HCT116 (cell line): ENCODE data around the gene VPS33B. TPM values are rescaled to one million over a fixed set of nuclear protein-coding genes. Genes with fewer than 3 reads are reported as not detected.

Experiments used
- ATAC-seq: fragments of 200-7000 bp; cut with Tn5 transposase; 2 replicates; pipeline ENCODE4 v1.9.1; 2020; ENCODE audit warnings: mild to moderate bottlenecking, moderate library complexity
- BruUV-seq: library from RNA; stranded (reverse); fragments of 400-500 nt; replicated peaks from 2 replicates; lab custom pipeline; 2021; lab: Mats Ljungman, UMichigan
- CTCF ChIA-PET: fragments of 300-600 bp; sonication (Branson Sonifier 250); formaldehyde crosslinking; loops from one replicate; lab custom pipeline; 2021; ENCODE audit warnings: antibody characterized with exemption; lab: Charles Lee
- POLR2A ChIA-PET: fragments of 300-600, 350-600 bp; sonication (Branson Sonifier 250); formaldehyde crosslinking; loops from one replicate; lab custom pipeline; 2021; ENCODE audit warnings: antibody characterized with exemption; lab: Charles Lee
- RAD21 ChIA-PET, 2 experiments: fragments of 300-600 bp; sonication (Branson Sonifier 250); formaldehyde crosslinking; loops; one replicate each; lab custom pipeline; 2023; ENCODE audit warnings: low total read pairs in 2 of 2; ENCODE audit not compliant: uncharacterized antibody in 2 of 2, unreplicated experiment in 2 of 2, low non-redundant PET in 1 of 2; lab: Charles Lee
- DNase-seq: peaks from one replicate; pipeline ENCODE4 v3.0.0-alpha.2; 2010; ENCODE audit warnings: low read depth, low spot score
- H2AFZ ChIP-seq: fragments of 200-600 bp; shearing (Covaris generic), sonication (generic); 2 replicates; pipeline ENCODE4 v1.6.1; 2017; ENCODE audit warnings: low read depth, mixed run types, mixed read lengths, antibody characterized with exemption, low read length; ENCODE audit not compliant: poor library complexity, severe bottlenecking
- H3K27ac ChIP-seq: 2 replicates; pipeline ENCODE4 v1.5.1; 2012; ENCODE audit warnings: low read depth, low read length
- H3K27me3 ChIP-seq: fragments of 200-600 bp; sonication (generic); 2 replicates; pipeline ENCODE4 v1.6.1; 2016; ENCODE audit warnings: mixed run types, low read length, mixed read lengths; ENCODE audit not compliant: insufficient read depth
- H3K36me3 ChIP-seq, 2 experiments: fragments of 200-500 bp in 1 of 2; fragments of 200-600 bp in 1 of 2; sonication (Bioruptor generic) in 1 of 2; sonication (generic) in 1 of 2; 2 replicates each; pipeline versions ENCODE4 v1.5.1 to v1.6.1; 2014 to 2016; ENCODE audit warnings: low read length in 2 of 2, inconsistent platforms in 1 of 2, mixed read lengths in 1 of 2, mixed run types in 1 of 2; ENCODE audit not compliant: insufficient read depth in 2 of 2, control insufficient read depth in 1 of 2
- H3K4me1 ChIP-seq, 2 experiments: fragments of 200-600 bp in 1 of 2; sonication (generic) in 1 of 2; 2 replicates each; pipeline versions ENCODE4 v1.5.1 to v1.6.1; 2012 to 2017; ENCODE audit warnings: low read length in 2 of 2, inconsistent platforms in 1 of 2, mild to moderate bottlenecking in 1 of 2, mixed read lengths in 1 of 2, mixed run types in 1 of 2, moderate library complexity in 1 of 2; ENCODE audit not compliant: insufficient read depth in 2 of 2, control insufficient read depth in 1 of 2
- H3K4me2 ChIP-seq: fragments of 200-600 bp; sonication (generic); 2 replicates; pipeline ENCODE4 v1.6.1; 2017; ENCODE audit warnings: mixed run types, low read length, mixed read lengths
- H3K4me3 ChIP-seq, 2 experiments: fragments of 200-600 bp in 1 of 2; sonication (generic) in 1 of 2; replicated peaks in 1 of 2; 2 replicates each; pipeline ENCODE4 v1.5.1; 2011 to 2016; ENCODE audit warnings: low read length in 2 of 2, control low read depth in 1 of 2, low read depth in 1 of 2, mild to moderate bottlenecking in 1 of 2, mixed read lengths in 1 of 2, mixed run types in 1 of 2
- H3K79me2 ChIP-seq: fragments of 200-600 bp; sonication (generic); 2 replicates; pipeline ENCODE4 v1.6.1; 2017; ENCODE audit warnings: mild to moderate bottlenecking, mixed run types, low read length, moderate library complexity, mixed read lengths; ENCODE audit not compliant: insufficient read depth
- H3K9ac ChIP-seq: fragments of 200-600 bp; sonication (generic); 2 replicates; pipeline ENCODE4 v1.6.1; 2016; ENCODE audit warnings: low read length, mixed read lengths
- H3K9me2 ChIP-seq: fragments of 200-600 bp; sonication (generic), shearing (Covaris generic); 2 replicates; pipeline ENCODE4 v1.6.1; 2017; ENCODE audit warnings: mixed run types, mild to moderate bottlenecking, moderate library complexity; ENCODE audit not compliant: insufficient read depth
- H3K9me3 ChIP-seq, 2 experiments: fragments of 200-500 bp in 1 of 2; fragments of 200-600 bp in 1 of 2; sonication (Bioruptor generic) in 1 of 2; sonication (generic) in 1 of 2; 2 replicates each; pipeline ENCODE4 v1.6.1; 2014 to 2017; ENCODE audit warnings: low read length in 2 of 2, mixed read lengths in 2 of 2, inconsistent platforms in 1 of 2, low read depth in 1 of 2, mild to moderate bottlenecking in 1 of 2, mixed run types in 1 of 2, moderate library complexity in 1 of 2; ENCODE audit not compliant: control insufficient read depth in 1 of 2, insufficient read depth in 1 of 2
- H4K20me1 ChIP-seq: fragments of 200-600 bp; sonication (generic), shearing (Covaris generic); 2 replicates; pipeline ENCODE4 v1.6.1; 2017; ENCODE audit warnings: mixed run types, mild to moderate bottlenecking, moderate library complexity; ENCODE audit not compliant: insufficient read depth
- CBX3 ChIP-seq: IDR thresholded peaks from 2 replicates; pipeline ENCODE4 v1.6.1; 2012; ENCODE audit warnings: low read depth
- CEBPB ChIP-seq: IDR thresholded peaks from 2 replicates; pipeline ENCODE4 v1.6.1; 2012; ENCODE audit warnings: low read depth
- EGR1 ChIP-seq: IDR thresholded peaks from 2 replicates; pipeline ENCODE4 v1.6.1; 2012; ENCODE audit warnings: low read depth
- ELF1 ChIP-seq: IDR thresholded peaks from 2 replicates; pipeline ENCODE4 v1.6.1; 2012; ENCODE audit warnings: low read depth, borderline replicate concordance
- EZH2phosphoT487 ChIP-seq: fragments of 200-600 bp; IDR thresholded peaks from 2 replicates; pipeline ENCODE4 v1.6.1; 2018; ENCODE audit warnings: antibody characterized with exemption, borderline replicate concordance
- FOSL1 ChIP-seq: IDR thresholded peaks from 2 replicates; pipeline ENCODE4 v1.6.1; 2012; ENCODE audit warnings: low read depth
- POLR2A ChIP-seq: IDR thresholded peaks from 2 replicates; pipeline ENCODE4 v1.7.0; 2011; ENCODE audit warnings: borderline replicate concordance; ENCODE audit not compliant: insufficient read depth, insufficient read length; ENCODE audit errors: extremely low read depth
- RAD21 ChIP-seq: IDR thresholded peaks from 2 replicates; pipeline ENCODE4 v1.6.1; 2012; ENCODE audit warnings: low read depth, mild to moderate bottlenecking
- REST ChIP-seq: IDR thresholded peaks from 2 replicates; pipeline ENCODE4 v1.6.1; 2012; ENCODE audit warnings: low read depth
- YY1 ChIP-seq: IDR thresholded peaks from 2 replicates; pipeline ENCODE4 v1.6.1; 2011; ENCODE audit warnings: low read length, low read depth, moderate library complexity, mild to moderate bottlenecking; ENCODE audit not compliant: insufficient replicate concordance; ENCODE audit errors: extremely low read depth
- ZNF274 ChIP-seq: fragments of 200-500 bp; sonication (Bioruptor generic); IDR thresholded peaks from 2 replicates; pipeline ENCODE4 v1.6.1; 2014; ENCODE audit warnings: mild to moderate bottlenecking, low read depth, low read length, inconsistent platforms
- intact Hi-C: fragments of 100-400 bp; cut with micrococcal nuclease; formaldehyde crosslinking; loops from 2 replicates; pipeline ENCODE4 v1.10.0; 2022
- total RNA-seq: library from RNA; stranded (reverse); gene quantifications from one replicate; pipeline ENCODE4 v1.2.1, GENCODE V29; 2021; ENCODE audit not compliant: unreplicated experiment
- TF ChIP-seq, protein P1 (sequence below): IDR thresholded peaks from 2 replicates; pipeline ENCODE4 v1.6.1; 2011; ENCODE audit warnings: mild to moderate bottlenecking, low read length, moderate library complexity; ENCODE audit not compliant: insufficient replicate concordance; ENCODE audit errors: extremely low read depth
- TF ChIP-seq, protein P2 (sequence below): IDR thresholded peaks from 2 replicates; pipeline ENCODE4 v1.6.1; 2012

Gene VPS33B
- total RNA-seq, 1 experiment from 2014 or later = 23.1 TPM

- no peak overlapping the region for H2AFZ ChIP-seq
These were observed 9.4 kb upstream of the VPS33B start for GRCh38 chr15:91031796-91032195.

More at GRCh38 chr15:91031796-91032195, 9.4 kb upstream of the VPS33B start:
- no peak for TF ChIP-seq EZH2phosphoT487
- TF ChIP-seq RAD21 = no peak
- no peak for TF ChIP-seq FOSL1
- no peak for TF ChIP-seq EGR1
- TF ChIP-seq POLR2A = no peak
- TF ChIP-seq REST = no peak
- no peak for TF ChIP-seq CBX3
- TF ChIP-seq, protein P1, sequence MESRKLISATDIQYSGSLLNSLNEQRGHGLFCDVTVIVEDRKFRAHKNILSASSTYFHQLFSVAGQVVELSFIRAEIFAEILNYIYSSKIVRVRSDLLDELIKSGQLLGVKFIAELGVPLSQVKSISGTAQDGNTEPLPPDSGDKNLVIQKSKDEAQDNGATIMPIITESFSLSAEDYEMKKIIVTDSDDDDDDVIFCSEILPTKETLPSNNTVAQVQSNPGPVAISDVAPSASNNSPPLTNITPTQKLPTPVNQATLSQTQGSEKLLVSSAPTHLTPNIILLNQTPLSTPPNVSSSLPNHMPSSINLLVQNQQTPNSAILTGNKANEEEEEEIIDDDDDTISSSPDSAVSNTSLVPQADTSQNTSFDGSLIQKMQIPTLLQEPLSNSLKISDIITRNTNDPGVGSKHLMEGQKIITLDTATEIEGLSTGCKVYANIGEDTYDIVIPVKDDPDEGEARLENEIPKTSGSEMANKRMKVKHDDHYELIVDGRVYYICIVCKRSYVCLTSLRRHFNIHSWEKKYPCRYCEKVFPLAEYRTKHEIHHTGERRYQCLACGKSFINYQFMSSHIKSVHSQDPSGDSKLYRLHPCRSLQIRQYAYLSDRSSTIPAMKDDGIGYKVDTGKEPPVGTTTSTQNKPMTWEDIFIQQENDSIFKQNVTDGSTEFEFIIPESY = no peak
- no peak for TF ChIP-seq YY1
- no peak for TF ChIP-seq ELF1
- TF ChIP-seq, protein P2, sequence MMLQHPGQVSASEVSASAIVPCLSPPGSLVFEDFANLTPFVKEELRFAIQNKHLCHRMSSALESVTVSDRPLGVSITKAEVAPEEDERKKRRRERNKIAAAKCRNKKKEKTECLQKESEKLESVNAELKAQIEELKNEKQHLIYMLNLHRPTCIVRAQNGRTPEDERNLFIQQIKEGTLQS = no peak
- TF ChIP-seq CEBPB = no peak
- TF ChIP-seq ZNF274 = no peak
- ChIA-PET RAD21 (no interaction called here), POLR2A (no interaction called here), CTCF (interaction anchor here (1.7 to 2.0 kb wide), 2 partner anchors 97 to 240 kb away, joined by 6 to 12 read pairs; partner anchors contain the start of gene UNC45A)
- no TSS peak for BruUV-seq
- Histone ChIP-seq H3K36me3 (no peaks in the 10 kb centered on the region), H3K4me1 (peaks cover 0 to 9% of the 10 kb centered on the region in 2 experiments; a peak in 1 of 4 replicates), H3K9me2 (no peaks in the 10 kb centered on the region), H4K20me1 (no peaks in the 10 kb centered on the region), H3K79me2 (no peaks in the 10 kb centered on the region), H3K4me3 (no peak overlapping the region), H3K9me3 (no peaks in the 10 kb centered on the region), H3K4me2 (no peak overlapping the region), H3K27ac (no peak overlapping the region), H3K9ac (no peak overlapping the region), H3K27me3 (no peaks in the 10 kb centered on the region)
- no peak for DNase-seq
- no peak for ATAC-seq
- intact Hi-C loops = loop anchor here (5.0 kb wide), 1 partner anchor 99 kb away; the partner anchor contains the start of gene HDDC3
